HG03060 (cell line): ENCODE results near the gene TMPRSS9.

Experiments
- ATAC-seq: cut with Tn5 transposase; IDR thresholded peaks from one replicate; pipeline ENCODE4 v1.9.1; 2021; ENCODE audit warnings: low read depth, moderate number of reproducible peaks; ENCODE audit not compliant: unreplicated experiment

TMPRSS9 gene

GRCh38 chr19:2431318-2432055 is 71.4 kb downstream of the TMPRSS9 start:
- no peak for ATAC-seq

DNA sequence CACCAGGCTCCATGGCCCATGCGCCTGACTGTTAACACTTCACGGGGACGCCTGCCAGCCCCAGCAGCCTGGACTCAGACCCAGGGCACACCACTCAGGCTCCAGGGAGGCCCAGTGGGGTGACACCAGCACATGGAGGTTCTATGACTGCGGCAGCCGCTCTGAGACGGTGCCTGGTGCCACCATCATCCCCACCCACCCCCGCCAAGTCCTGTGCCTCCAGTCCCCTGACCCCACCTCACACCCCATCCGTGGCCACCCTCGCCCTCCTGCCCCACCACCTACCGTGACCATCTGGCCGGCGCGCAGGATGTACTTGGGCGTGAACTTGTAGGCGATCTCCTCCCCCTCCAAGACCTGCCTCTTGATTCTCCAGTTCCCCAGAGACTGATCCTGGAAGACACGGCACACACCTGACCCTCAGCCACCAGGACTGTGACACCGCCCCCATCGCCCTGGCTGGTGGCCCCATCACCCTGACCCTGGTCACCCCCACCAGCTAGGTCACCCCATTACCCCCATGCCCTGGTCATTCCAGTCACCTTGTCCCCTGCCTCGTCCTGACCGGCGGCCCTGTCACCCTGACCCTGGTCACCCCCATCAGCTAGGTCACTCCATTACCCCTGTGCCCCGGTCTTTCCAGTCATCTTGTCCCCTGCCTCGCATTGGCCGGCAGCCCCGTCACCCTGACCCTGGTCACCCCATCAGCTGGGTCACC is 72.2 kb downstream of the TMPRSS9 start:
- no peak for ATAC-seq

- ATAC-seq: no peak
These were observed 73.8 kb downstream of the TMPRSS9 start for GRCh38 chr19:2433854-2434253.

- ATAC-seq: no peak
These were observed 74.2 kb downstream of the TMPRSS9 start for GRCh38 chr19:2434267-2434666.

GRCh38 chr19:2434721-2435265 is 74.7 kb downstream of the TMPRSS9 start:
- no peak for ATAC-seq

GRCh38 chr19:2436384-2436783 is 76.3 kb downstream of the TMPRSS9 start:
- ATAC-seq: no peak

DNA sequence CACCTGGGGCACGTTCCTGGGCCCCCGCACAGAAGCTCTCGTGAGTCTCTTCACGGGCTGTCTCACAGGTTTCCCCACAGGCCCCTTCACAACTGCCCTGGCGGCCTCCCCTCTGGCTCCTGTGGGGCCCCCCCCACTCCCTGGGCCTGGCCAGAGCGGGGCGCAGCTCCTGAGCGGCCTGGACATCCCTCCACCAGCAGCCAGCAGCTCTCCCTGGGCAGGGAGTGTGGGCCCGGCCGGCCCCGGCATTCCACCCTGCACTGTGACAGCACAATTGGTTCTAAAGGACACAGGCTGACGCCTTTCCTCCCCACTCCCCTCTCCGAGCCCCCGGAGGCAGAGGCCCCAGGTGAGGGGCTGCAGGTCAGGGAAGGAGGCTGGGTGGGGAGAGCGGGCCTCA is 76.9 kb downstream of the TMPRSS9 start:
- ATAC-seq: no peak

DNA sequence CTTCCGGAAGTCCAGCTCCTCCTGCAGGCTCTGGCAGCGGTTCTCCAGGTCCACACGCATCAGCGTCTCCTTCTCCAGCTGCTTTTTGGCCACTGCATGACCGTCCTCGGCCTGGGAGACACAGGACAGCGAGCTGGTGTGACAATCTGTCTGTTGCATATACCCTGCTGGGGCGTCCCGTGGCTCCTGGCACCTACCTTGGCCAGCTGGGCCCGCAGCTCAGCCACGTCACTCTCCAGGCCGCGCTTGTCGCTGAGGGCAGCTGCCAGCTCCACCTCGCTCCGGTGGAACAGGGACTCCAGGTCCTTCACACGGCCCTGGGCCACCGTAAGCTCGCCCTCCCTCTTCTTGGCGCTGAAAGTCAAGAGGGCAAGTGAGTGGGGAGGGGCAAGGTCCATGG is 78.1 kb downstream of the TMPRSS9 start:
- no peak for ATAC-seq

GRCh38 chr19:2440515-2440914 is 80.5 kb downstream of the TMPRSS9 start:
- ATAC-seq: no peak

DNA sequence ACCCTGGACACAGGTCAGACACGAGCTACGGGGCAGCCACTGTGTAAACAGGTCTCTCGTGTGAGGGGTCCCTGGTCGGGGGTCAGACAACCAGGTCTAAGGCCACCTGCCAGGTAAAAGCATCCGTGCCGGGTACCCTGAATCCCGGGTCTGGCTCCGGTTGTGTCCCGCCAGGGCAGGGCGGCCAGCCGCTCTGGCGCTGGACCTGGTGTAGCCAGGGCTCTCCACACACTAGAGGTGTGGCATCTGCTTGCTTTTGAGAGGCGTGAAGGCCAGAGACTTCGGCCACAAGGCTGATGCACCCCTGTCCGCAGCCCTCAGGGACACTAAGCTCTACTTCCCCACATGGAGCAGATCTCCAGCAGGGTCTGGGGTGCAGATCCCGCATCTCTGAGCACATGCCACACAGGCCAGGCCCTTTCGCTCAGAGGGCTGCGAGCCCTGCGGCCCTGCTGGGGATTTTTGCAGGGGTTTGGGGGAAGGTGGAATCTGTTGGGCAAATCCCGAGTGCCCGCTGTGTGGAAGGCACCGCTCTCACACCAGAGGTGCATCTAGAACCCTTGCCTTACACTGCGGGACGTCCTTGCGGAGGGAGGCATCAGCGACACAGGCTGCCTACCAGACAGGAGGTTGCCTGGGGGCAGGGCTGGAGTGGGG is 81.2 kb downstream of the TMPRSS9 start:
- no peak for ATAC-seq

GRCh38 chr19:2443116-2443784 is 83.2 kb downstream of the TMPRSS9 start:
- no peak for ATAC-seq

DNA sequence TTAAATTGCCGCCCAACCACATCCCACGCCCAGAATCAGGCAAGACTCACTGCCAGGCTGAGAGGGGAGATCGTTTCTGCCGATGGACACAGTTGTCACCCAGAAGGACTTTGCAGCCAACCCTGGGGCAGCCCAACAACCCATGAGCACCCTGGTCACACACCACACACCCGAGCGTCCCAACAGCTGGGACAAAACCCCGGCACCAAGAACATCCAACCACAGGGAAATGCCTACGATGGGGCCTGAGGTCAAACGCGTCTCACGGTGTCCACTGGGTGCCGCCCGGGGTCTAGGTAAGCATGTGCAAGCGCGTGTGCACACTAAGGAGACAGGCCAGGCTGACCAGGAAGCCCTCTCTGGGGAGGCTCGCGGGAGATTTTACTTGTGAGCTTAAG is 83.7 kb downstream of the TMPRSS9 start:
- ATAC-seq: no peak

GRCh38 chr19:2444251-2445002 is 84.4 kb downstream of the TMPRSS9 start:
- no peak for ATAC-seq

- ATAC-seq: no peak
These were observed 86.3 kb downstream of the TMPRSS9 start for GRCh38 chr19:2446381-2446780.

- ATAC-seq: no peak
These were observed 89.0 kb downstream of the TMPRSS9 start for GRCh38 chr19:2449019-2449418.

GRCh38 chr19:2451138-2451537 is 91.1 kb downstream of the TMPRSS9 start:
- no peak for ATAC-seq

DNA sequence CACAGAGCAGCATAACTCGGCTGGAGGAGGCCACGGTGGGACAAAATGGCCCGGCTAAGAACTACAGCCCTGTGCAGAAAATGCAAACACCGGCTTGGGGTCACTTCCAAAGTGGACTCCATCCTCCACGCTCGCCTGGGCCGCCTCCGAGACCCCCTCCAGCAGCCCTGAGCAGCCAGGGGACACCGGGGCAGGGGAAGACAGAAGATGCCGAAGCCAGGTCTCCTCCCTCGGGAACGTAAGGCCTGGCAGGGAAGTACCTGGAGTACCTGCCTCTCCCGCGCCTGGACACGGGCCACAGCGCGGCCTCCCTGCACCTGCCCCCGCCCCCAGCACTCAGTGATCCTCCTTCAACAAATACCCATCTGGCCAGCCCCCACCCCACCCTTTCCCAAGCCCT is 91.7 kb downstream of the TMPRSS9 start:
- no peak for ATAC-seq

- no peak for ATAC-seq
These were observed 93.5 kb downstream of the TMPRSS9 start for GRCh38 chr19:2453431-2454025.

DNA sequence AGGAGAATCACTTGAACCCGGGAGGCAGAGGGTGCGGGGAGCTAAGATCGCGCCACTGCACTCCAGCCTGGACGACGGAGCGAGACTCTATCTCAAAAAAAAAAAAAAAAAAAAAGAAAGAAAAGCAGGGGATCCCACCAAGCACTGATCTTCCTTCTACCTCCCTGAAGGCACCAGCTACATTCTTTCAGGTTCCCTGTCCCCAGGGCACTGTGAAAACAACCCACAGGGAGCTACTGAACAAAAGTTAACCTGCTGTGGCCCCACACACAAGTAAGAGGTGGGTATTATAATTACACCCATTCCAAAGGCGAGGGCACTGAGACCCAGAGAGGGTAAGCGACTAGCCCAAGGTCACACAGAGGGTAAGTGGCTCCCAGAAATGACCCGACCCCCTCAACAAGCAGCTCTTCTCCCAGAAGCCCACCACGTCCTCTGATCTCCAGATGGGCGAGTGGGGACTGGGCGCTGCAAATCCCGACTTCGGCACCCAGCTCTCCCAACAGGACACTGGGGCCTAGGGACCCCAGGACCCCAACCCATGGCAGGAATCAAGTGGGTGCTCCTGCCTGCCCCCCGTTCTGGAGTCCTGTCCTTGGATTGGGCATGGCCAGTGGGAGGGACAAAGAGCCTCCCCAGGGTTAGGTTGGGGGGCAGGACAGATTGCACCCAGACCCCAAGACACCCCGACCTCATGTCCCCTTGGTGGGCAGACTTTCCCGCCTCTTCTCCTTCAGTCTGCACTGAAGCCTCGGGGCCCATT is 94.3 kb downstream of the TMPRSS9 start:
- no peak for ATAC-seq
